22Rv1 (cell line): ENCODE measurements around the gene TTC12.

Experiments used
- CTCF ChIP-seq: fragments of 450-650 bp; IDR thresholded peaks from 2 replicates; pipeline ENCODE4 v1.5.1; 2017; ENCODE audit warnings: mild to moderate bottlenecking
- ZFX ChIP-seq: fragments of 450-650 bp; IDR thresholded peaks from 2 replicates; pipeline ENCODE4 v1.6.1; 2017; ENCODE audit warnings: antibody characterized with exemption, borderline replicate concordance

GRCh38 chr11:113398669-113399430 lies 84.5 kb downstream of the TTC12 start:
- TF ChIP-seq CTCF (no peak), ZFX (no peak)
